ENCODE measurements around the gene UGT2A1. TPM values are rescaled to one million over a fixed set of nuclear protein-coding genes. Genes with fewer than 3 reads are reported as not detected.

Gene UGT2A1
- total and polyA plus RNA-seq, 2 of the 13 experiments (the other 11 are each of a cell fraction or from before 2014, with no cell fraction given): not detected

GRCh38 chr4:69610484-69610883 is 42.6 kb downstream of the UGT2A1 start (continued):
- TF ChIP-seq HNF1A (IDR thresholded peaks at IDR 0.05; ENCODE audit: low read depth) (no peak), HNF1A (CRISPR knock-in tag; IDR thresholded peaks at IDR 0.05; ENCODE audit: borderline replicate concordance) (no peak), ZNF546 (CRISPR knock-in tag; conservative IDR thresholded peaks at IDR 0.05) (no peak), ZNF839 (CRISPR knock-in tag; IDR thresholded peaks at IDR 0.05; ENCODE audit: borderline replicate concordance) (no peak), ZNF460 (CRISPR knock-in tag; IDR thresholded peaks at IDR 0.05; ENCODE audit: borderline replicate concordance) (no peak), MLXIP (CRISPR knock-in tag; IDR thresholded peaks at IDR 0.05; ENCODE audit: borderline replicate concordance) (no peak)
